ENCODE measurements around the gene MSI2. TPM values are rescaled to one million over a fixed set of nuclear protein-coding genes. Genes with fewer than 3 reads are reported as not detected.

Gene MSI2
- total and polyA plus RNA-seq, 9 of the 15 experiments (the other 6 are each of a cell fraction or from before 2014, with no cell fraction given): 4.6 to 61.8 (median 42.4) TPM

DNA sequence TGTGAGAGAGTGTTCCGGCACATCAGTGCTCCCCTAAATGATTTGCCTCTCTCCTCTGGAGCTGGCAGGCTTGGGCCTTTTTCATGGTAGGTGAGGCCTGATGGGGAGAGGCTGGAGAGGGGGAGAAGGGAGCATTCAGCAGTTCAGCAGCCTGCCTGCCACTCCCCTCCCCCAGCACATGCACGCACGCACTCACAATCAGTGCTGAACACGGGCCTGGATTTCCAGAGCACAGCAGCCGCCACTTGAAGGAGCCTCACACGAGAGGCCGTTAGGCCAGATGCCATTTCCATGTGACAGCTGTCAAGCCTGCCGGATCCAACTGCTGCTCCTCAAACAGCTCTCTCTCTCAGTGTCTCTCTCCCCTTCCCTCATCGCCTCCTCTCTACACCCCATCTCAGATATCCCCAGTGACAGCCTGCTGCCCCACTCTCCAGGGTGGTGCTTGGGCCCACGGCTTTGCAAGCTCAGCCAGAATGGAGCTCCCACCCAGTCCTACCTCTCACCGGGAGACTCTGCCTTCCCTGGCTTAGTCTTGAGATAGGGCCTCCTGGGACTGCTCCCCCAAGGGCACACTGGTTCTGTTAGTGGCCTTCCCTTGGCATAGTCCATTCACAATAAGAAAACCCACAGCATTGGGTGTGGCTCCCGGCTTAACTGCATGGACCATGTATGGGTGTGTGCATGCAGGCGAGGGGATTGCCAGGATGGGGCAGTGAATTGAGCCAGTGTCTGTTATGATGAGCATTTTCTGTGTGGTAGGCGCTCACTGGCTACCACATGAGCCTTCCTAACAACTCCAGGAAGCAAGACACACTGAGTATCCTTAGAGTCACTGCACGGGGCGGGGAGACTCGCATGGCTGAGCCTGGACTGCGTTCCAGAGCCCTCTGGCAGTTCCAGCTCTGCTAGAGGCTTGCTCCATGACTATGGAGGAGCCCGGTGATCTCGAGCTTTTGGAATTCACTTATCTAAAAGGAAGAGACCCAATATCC, 262.6 kb downstream of the MSI2 start:
- Histone ChIP-seq H3K4me3 (no peak overlapping the region), H3K9ac (ENCODE audit: insufficient read depth in 1 of 2, low read depth in 2 of 2, low read length in 2 of 2) (peak overlapping the region in 1 of 2 experiments; percentile 72; a peak in 1 of 4 replicates), H3K9me3 (replicated peaks; ENCODE audit: control insufficient read depth, insufficient read depth, low read depth, low read length) (no peaks in the 10 kb centered on the region), H3K4me1 (replicated peaks in 1 of 2; ENCODE audit: control insufficient read depth in 2 of 2, insufficient read depth in 2 of 2, low read length in 2 of 2) (peaks cover 0 to 5% of the 10 kb centered on the region in 2 experiments; a peak in 1 of 5 replicates), H3K9me1 (ENCODE audit: control insufficient read depth, insufficient read depth, low read length) (no peaks in the 10 kb centered on the region), H4K20me1 (replicated peaks; ENCODE audit: control insufficient read depth, insufficient read depth, low read length) (peaks cover 11% of the 10 kb centered on the region; the same call in 1 of the 2 replicates), H3K4me2 (ENCODE audit: insufficient read depth, low read length) (no peak overlapping the region), H3K27ac (ENCODE audit: extremely low read depth, low read depth, low read length) (no peak overlapping the region; the same call in 2 of the 3 replicates), H3K27me3 (ENCODE audit: control insufficient read depth in 2 of 2, insufficient read depth in 2 of 2, low read length in 2 of 2) (no peaks in the 10 kb centered on the region), H3K36me3 (ENCODE audit: control insufficient read depth, insufficient read depth, low read length) (no peaks in the 10 kb centered on the region), H3K79me2 (ENCODE audit: control insufficient read depth, insufficient read depth, low read length) (no peaks in the 10 kb centered on the region), H2AFZ (ENCODE audit: low read depth, low read length) (no peak overlapping the region)
- TF ChIP-seq ZNF77 (CRISPR knock-in tag; IDR thresholded peaks at IDR 0.05) (no peak), ZNF146 (CRISPR knock-in tag; IDR thresholded peaks at IDR 0.05; ENCODE audit: unreplicated experiment) (no peak), RBM39 (optimal IDR thresholded peaks at IDR 0.05; ENCODE audit: low read depth, low read length) (no peak), WHSC1 (IDR thresholded peaks at IDR 0.05; ENCODE audit: low read length) (no peak), CHCHD3 (CRISPR knock-in tag; IDR thresholded peaks at IDR 0.05) (no peak)
- intact Hi-C loops (cut with micrococcal nuclease) (no loop called here), in situ Hi-C loops (cut with MboI) (no loop called here)
- ATAC-seq (no peak), DNase-seq (ENCODE audit: extremely low read depth in 1 of 4, low spot score in 3 of 4) (no peak), FAIRE-seq (no peak)
- ChIA-PET POLR2A (interaction anchor here (0.5 to 1.3 kb wide), 2 partner anchors 20 to 24 kb away, joined by 3 to 4 read pairs; no protein-coding TSS in a partner anchor), CTCF (ENCODE audit: low intra/inter-chr PET ratio) (no interaction called here)
- WGBS (ENCODE audit: insufficient coverage, low coverage, missing lambda C conversion rate): 71% methylated on average over 19 of the region's 20 CpGs
- no TSS peak for BruUV-seq (replicated peaks)

All from K562 (cell line).